NT2/D1 (cell line): ENCODE results near the gene MCU.

ENCODE experiments used
- YY1 ChIP-seq: IDR thresholded peaks from 2 replicates; pipeline ENCODE4 v1.6.1; 2011; ENCODE audit not compliant: insufficient read length, insufficient read depth
- ZNF274 ChIP-seq: IDR thresholded peaks from 2 replicates; pipeline ENCODE4 v1.6.1; 2011; ENCODE audit warnings: mild to moderate bottlenecking, low read depth, low read length

GRCh38 chr10:72821606-72822005 is 129.7 kb downstream of the MCU start:
- TF ChIP-seq ZNF274, result no peak
- TF ChIP-seq YY1, result no peak
